Esophagus muscularis mucosa (tissue), 4 donors: Measurements from ENCODE around the gene ZNF24. TPM values are rescaled to one million over a fixed set of nuclear protein-coding genes. Genes with fewer than 3 reads are reported as not detected.
A peak's percentile ranks its signal among the peaks of the same experiment; 100 is the strongest.

ENCODE experiments used
- DNase-seq: peaks from one replicate; pipeline ENCODE4 v3.0.0-alpha.2; 2017; ENCODE audit errors: extremely low spot score
- H3K27ac ChIP-seq, 4 donors: fragments of 200-600 bp; sonication (generic); replicated peaks in 1 of 4; 1 replicate in 3 of 4; 2 replicates in 1 of 4; pipeline ENCODE4 v1.5.1; 2016 to 2019; ENCODE audit warnings: mild to moderate bottlenecking in 1 of 4
- H3K27me3 ChIP-seq, 4 donors: fragments of 200-600 bp; sonication (generic); one replicate each; pipeline versions ENCODE4 v1.5.1 to v1.6.0; 2016 to 2019
- H3K36me3 ChIP-seq, 4 donors: fragments of 200-600 bp; sonication (generic); one replicate each; pipeline ENCODE4 v1.5.1; 2016 to 2019
- H3K4me1 ChIP-seq, 4 donors: fragments of 200-600 bp; sonication (generic); one replicate each; pipeline ENCODE4 v1.5.1; 2016 to 2019
- H3K4me3 ChIP-seq, 4 donors: fragments of 200-600 bp; sonication (generic); 1 replicate in 2 of 4; 2 replicates in 2 of 4; pipeline ENCODE4 v1.5.1; 2016 to 2019; ENCODE audit warnings: mild to moderate bottlenecking in 4 of 4, moderate library complexity in 1 of 4
- H3K9me3 ChIP-seq, 4 donors: fragments of 200-600 bp; sonication (generic); 1 replicate in 3 of 4; 2 replicates in 1 of 4; pipeline ENCODE4 v1.5.1; 2016 to 2019
- EP300 ChIP-seq: sonication (generic); formaldehyde crosslinking; IDR thresholded peaks from one replicate; pipeline ENCODE4 v1.6.1; 2017; ENCODE audit warnings: antibody characterized with exemption
- POLR2A ChIP-seq: fragments of 450-650 bp; IDR thresholded peaks from one replicate; pipeline ENCODE4 v1.6.1; 2017; ENCODE audit warnings: antibody characterized with exemption, moderate library complexity, mild to moderate bottlenecking, low read depth
- POLR2AphosphoS5 ChIP-seq, 2 donors: sonication (generic); formaldehyde crosslinking; IDR thresholded peaks; one replicate each; pipeline ENCODE4 v1.6.1; 2017; ENCODE audit warnings: antibody characterized with exemption in 2 of 2
- WGBS: methylation state at CpG from one replicate; pipeline ENCODE4 v1.1.5; 2018; 5-methylcytosine and 5-hydroxymethylcytosine counted together
- intact Hi-C: fragments of 100-400 bp; cut with DNase I; formaldehyde crosslinking; loops from one replicate; pipeline ENCODE4 v1.15.1; 2023
- total RNA-seq, 4 donors: library from RNA; depleted of rRNA; stranded (reverse); fragments of >200 nt; gene quantifications; one replicate each; pipeline versions ENCODE4 v1.1.0 to v1.2.1, GENCODE V29; 2016
- TF ChIP-seq, protein P1 (sequence below), 3 experiments: fragments of 200-600 bp in 2 of 3; fragments of 450-650 bp in 1 of 3; sonication (generic) in 2 of 3; IDR thresholded peaks; one replicate each; pipeline ENCODE4 v1.5.1; 2017 to 2019; ENCODE audit warnings: antibody characterized with exemption in 3 of 3, mild to moderate bottlenecking in 2 of 3, moderate library complexity in 1 of 3

Gene ZNF24
- total RNA-seq, 4 donors from 2014 or later = 31.2 to 41.1 (median 39.3) TPM

DNA sequence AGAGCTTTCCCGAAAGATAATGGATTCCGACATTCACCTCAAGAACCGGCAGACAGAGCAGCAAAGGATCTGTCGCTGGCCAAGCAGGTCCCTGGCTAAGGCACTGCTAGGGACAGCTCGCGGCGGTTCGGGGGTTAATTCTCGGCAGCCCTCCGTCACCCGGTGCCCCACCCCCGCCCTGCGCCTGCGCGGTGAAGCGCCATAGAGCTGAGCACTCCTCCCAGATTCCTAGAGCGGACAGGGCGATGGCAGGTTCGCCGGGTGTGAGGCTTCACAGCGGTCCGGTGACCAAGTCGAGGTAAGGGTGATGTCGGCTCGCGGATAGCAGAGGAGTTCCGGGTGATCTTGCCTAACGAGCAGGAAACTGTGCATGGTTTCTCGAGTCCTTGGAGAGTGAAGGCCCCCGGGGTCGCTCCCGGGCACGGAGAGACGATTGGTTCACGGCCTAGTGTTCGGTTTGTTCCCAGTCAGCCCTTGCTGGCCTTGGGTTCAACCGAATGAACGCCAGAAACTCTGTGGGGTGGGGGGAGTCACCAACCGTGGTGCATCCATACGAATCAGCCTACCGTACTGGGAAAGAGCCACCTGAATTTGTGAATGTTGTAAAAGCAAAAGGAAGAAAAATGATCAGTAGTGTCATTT lies 54.0 kb downstream of the ZNF24 start, which contains the start of gene ZSCAN30:
ZSCAN30 (minus strand) TSS at position 136 of the 642 bp plus-strand sequence. CDS start 25,877 bp downstream, outside the sequence.
- DNase-seq = peak; percentile 98
- Histone ChIP-seq H3K9me3 (no peaks in the 10 kb centered on the region), H3K4me1 (peaks cover 14 to 39% (median 34%) of the 10 kb centered on the region in 4 donors), H3K27me3 (no peaks in the 10 kb centered on the region), H3K27ac (peak within 1 kb of the TSS; percentile 79 to 89 (median 84)), H3K4me3 (peak within 1 kb of the TSS; percentile 62 to 84 (median 74)), H3K36me3 (peaks cover 0 to 20% (median 3%) of the 10 kb centered on the region in 4 donors)
- WGBS = 0% methylated on average over 26 of the region's 41 CpGs
- intact Hi-C loops = loop anchor here (2.0 kb wide), 1 partner anchor 53 kb away; no protein-coding TSS in a partner anchor
- TF ChIP-seq, protein P1, sequence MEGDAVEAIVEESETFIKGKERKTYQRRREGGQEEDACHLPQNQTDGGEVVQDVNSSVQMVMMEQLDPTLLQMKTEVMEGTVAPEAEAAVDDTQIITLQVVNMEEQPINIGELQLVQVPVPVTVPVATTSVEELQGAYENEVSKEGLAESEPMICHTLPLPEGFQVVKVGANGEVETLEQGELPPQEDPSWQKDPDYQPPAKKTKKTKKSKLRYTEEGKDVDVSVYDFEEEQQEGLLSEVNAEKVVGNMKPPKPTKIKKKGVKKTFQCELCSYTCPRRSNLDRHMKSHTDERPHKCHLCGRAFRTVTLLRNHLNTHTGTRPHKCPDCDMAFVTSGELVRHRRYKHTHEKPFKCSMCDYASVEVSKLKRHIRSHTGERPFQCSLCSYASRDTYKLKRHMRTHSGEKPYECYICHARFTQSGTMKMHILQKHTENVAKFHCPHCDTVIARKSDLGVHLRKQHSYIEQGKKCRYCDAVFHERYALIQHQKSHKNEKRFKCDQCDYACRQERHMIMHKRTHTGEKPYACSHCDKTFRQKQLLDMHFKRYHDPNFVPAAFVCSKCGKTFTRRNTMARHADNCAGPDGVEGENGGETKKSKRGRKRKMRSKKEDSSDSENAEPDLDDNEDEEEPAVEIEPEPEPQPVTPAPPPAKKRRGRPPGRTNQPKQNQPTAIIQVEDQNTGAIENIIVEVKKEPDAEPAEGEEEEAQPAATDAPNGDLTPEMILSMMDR (IDR thresholded peaks at IDR 0.05) = no peak
- peak; percentile 92 to 94 for TF ChIP-seq POLR2AphosphoS5 (IDR thresholded peaks at IDR 0.05)

DNA sequence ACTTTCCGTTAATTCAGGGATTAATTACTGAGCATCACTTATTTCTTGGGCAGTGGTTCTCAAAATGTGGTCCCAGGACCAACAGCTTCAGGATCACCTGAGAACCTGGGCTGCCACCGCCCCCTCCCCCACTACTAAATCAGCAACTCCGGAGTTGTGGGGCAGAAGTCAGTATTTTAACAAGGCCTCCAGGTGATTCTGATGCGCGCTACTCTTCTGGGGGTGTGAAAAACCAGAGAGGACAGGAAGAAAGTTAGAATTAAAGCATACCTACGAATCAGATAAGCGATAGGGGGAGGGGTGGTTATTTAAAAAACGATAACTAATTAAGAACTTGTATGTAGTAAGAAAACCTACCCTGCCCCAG lies 54.5 kb downstream of the ZNF24 start:
- Histone ChIP-seq H3K36me3 (peaks cover 0 to 18% (median 3%) of the 10 kb centered on the region in 4 donors), H3K4me3 (peak overlapping the region; percentile 62 to 84 (median 74)), H3K27me3 (no peaks in the 10 kb centered on the region), H3K9me3 (no peaks in the 10 kb centered on the region), H3K27ac (peak overlapping the region; percentile 79 to 89 (median 84)), H3K4me1 (peaks cover 14 to 39% (median 34%) of the 10 kb centered on the region in 4 donors)
- 0% methylated on average over 8 of the region's 8 CpGs for WGBS
- intact Hi-C loops = loop anchor here (2.0 kb wide), 2 partner anchors 21 to 53 kb away; no protein-coding TSS in a partner anchor
- no peak for TF ChIP-seq POLR2AphosphoS5 (IDR thresholded peaks at IDR 0.05)
- DNase-seq = no peak

DNA sequence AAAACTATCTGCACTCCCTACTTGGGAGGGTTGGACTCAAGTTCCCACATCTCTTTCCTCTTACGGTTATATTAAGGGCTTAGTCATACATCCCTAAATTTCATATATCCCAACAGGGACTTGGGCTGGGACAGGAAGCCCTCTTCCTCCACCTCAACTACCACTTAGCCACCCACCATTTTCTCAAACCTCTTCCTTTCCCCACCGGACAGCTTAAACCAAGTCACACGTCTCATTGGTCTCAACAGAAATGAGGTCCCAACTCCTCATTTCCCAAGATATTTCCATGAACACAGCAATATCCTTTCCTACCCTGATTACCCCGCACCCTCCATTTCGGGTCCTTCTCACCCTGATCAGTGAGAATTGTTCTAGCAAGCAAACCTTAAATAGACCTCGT lies 54.9 kb downstream of the ZNF24 start:
- DNase-seq = no peak
- TF ChIP-seq EP300 = no peak
- no peak for TF ChIP-seq POLR2AphosphoS5 (IDR thresholded peaks at IDR 0.05)
- no peak for TF ChIP-seq POLR2A
- TF ChIP-seq, protein P1 (IDR thresholded peaks at IDR 0.05) = no peak
- Histone ChIP-seq H3K27ac (peak overlapping the region; percentile 79 to 89 (median 84)), H3K4me3 (peak overlapping the region; percentile 62 to 84 (median 74)), H3K4me1 (peaks cover 14 to 39% (median 34%) of the 10 kb centered on the region in 4 donors), H3K9me3 (no peaks in the 10 kb centered on the region), H3K27me3 (no peaks in the 10 kb centered on the region), H3K36me3 (peaks cover 0 to 19% (median 6%) of the 10 kb centered on the region in 4 donors)
- 10% methylated on average over 6 of the region's 6 CpGs for WGBS
- intact Hi-C loops = loop anchor here (2.0 kb wide), 1 partner anchor 20 kb away; no protein-coding TSS in a partner anchor

DNA sequence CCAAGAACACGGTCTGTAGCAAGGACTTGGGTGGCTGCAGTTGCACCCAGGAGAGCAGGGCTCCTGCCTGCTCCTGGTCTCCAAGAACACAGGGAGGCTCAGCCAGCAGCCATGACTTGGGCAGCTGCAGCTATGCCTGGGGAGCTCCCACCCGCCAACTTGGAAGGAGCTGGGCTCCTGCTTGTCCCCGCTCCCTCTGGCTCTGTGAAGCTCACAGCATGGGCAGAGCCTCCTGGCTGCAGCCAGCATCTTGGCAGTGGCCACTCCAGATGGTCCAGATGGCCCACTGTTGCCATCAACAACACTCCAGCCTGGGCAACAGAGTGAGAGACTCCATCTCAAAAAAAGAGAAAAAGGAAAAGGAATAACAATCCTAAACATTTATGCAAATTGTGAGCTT lies 59.4 kb downstream of the ZNF24 start:
- no peak overlapping the region for H3K27ac ChIP-seq
- WGBS = 100% methylated on average over 1 of the region's 3 CpGs
- H3K4me3 ChIP-seq = no peak overlapping the region
- no peak for TF ChIP-seq POLR2A
- TF ChIP-seq, protein P1 (IDR thresholded peaks at IDR 0.05) = no peak
- TF ChIP-seq POLR2AphosphoS5 (IDR thresholded peaks at IDR 0.05) = no peak
- no peak for TF ChIP-seq EP300
- no peak for DNase-seq
- intact Hi-C loops = no loop called here
- H3K27me3 ChIP-seq = no peaks in the 10 kb centered on the region
- peaks cover 0 to 20% (median 17%) of the 10 kb centered on the region in 4 donors for H3K36me3 ChIP-seq
- H3K4me1 ChIP-seq = peaks cover 0 to 18% (median 15%) of the 10 kb centered on the region in 4 donors
- H3K9me3 ChIP-seq = no peaks in the 10 kb centered on the region

DNA sequence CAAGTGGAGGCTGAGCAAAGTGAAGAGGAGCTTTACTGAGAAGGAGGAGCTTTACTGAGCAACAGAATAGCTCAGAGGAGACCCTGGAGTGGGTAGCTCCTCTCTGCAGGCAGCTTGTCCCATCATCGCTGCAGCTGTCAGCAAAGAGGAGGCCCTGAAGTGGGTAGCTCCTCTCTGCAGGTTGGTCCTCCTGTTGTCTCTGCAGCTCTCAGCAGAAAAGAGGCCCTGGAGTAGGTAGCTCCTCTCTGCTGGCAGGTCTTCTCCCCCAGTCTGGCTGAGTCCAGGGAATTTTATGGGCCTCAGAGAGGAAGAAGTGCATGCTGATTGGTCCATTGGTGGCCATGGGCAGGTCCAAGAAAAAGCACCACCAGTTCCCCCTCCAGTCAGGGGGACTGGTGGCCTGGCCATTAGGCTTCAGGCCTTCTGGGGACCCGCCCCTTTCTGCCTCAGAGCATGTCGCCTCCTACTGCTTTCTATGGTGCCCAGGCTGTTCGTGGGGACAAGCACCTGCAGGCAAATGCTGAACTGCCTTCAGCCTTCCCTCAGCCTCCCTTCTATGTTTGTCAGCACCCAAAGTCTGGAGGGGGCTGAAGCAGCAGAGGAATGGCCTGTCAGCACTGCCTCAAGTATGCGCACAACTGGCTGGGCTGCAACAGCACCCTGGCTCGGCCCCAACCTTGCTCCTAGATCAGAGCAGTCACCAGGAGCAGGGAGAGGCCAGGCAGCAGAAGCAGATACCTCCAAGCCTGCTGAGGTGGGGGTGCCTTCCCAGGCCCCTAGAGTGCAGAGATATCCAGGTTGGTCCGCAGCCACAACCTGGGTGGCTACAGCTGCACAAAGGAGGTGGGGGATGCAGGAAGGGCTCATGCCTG lies 60.1 kb downstream of the ZNF24 start:
- WGBS = 92% methylated on average over 6 of the region's 7 CpGs
- intact Hi-C loops = no loop called here
- H3K27ac ChIP-seq = no peak overlapping the region
- H3K9me3 ChIP-seq = no peaks in the 10 kb centered on the region
- DNase-seq = no peak
- peaks cover 0 to 15% (median 11%) of the 10 kb centered on the region in 4 donors for H3K4me1 ChIP-seq
- TF ChIP-seq POLR2A (no peak), POLR2AphosphoS5 (IDR thresholded peaks at IDR 0.05) (no peak), EP300 (no peak)
- TF ChIP-seq, protein P1 (IDR thresholded peaks at IDR 0.05) = no peak
- H3K4me3 ChIP-seq = no peak overlapping the region
- H3K36me3 ChIP-seq = peaks cover 0 to 20% (median 17%) of the 10 kb centered on the region in 4 donors
- no peaks in the 10 kb centered on the region for H3K27me3 ChIP-seq
